HG03520 (cell line): Measurements from ENCODE around the gene TRIM72.
"Not testable (repeated sequence)": the region's sequence is repeated elsewhere in the genome, so short reads cannot be mapped to it uniquely, and the experiment has no call there.

ENCODE experiments used
- ATAC-seq: cut with Tn5 transposase; IDR thresholded peaks from one replicate; pipeline ENCODE4 v1.9.1; 2021; ENCODE audit warnings: mild to moderate bottlenecking, moderate library complexity; ENCODE audit not compliant: unreplicated experiment

TRIM72 gene

DNA sequence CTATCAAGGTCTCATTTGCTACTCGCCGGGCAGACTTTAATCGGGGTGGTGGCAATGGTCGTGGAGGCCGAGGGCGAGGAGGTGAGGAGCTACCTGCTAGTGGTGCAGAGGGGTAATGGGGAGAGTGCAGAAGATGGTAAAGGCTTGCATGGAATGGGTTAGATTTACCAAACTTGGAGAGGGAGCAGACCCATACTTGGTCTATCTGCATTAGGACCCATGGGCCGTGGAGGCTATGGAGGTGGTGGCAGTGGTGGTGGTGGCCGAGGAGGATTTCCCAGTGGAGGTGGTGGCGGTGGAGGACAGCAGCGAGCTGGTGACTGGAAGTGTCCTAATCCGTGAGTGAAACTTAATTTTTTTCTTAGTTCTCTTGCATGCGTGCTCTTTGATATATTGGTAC lies 23.9 kb upstream of the TRIM72 start:
- no peak for ATAC-seq

GRCh38 chr16:31190818-31191444 lies 23.0 kb upstream of the TRIM72 start:
- ATAC-seq, result no peak

DNA sequence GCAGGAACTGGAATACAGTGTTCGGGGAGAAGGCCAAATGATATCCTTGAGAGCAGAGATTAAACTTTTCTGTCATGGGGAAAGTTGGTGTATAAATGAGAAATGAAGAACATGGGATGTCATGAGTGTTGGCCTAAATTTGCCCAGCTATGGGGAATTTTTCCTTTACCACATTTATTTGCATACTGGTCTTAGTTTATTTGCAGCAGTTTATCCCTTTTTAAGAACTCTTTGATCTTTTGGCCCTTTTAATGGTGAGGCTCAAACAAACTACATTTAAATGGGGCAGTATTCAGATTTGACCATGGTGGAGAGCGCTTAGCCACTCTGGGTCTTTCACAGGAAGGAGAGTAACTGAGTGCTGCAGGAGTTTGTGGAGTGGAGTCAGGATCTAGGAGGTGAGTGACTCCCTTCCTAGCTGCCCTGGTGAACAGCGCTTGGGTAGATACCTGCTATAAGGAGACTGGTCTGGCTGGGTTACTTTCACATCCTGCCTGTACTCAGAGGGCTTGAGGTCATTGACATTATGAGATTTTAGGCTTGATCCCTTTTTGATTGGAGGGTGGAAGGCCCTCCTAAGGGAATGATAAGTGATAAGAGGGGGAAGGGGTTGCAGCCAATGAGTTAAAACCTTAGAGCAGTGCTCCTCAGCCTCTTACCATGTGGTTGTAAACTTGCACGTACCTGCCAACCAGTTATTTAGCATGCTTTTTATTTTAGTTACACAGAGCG lies 22.1 kb upstream of the TRIM72 start:
- no peak for ATAC-seq

DNA sequence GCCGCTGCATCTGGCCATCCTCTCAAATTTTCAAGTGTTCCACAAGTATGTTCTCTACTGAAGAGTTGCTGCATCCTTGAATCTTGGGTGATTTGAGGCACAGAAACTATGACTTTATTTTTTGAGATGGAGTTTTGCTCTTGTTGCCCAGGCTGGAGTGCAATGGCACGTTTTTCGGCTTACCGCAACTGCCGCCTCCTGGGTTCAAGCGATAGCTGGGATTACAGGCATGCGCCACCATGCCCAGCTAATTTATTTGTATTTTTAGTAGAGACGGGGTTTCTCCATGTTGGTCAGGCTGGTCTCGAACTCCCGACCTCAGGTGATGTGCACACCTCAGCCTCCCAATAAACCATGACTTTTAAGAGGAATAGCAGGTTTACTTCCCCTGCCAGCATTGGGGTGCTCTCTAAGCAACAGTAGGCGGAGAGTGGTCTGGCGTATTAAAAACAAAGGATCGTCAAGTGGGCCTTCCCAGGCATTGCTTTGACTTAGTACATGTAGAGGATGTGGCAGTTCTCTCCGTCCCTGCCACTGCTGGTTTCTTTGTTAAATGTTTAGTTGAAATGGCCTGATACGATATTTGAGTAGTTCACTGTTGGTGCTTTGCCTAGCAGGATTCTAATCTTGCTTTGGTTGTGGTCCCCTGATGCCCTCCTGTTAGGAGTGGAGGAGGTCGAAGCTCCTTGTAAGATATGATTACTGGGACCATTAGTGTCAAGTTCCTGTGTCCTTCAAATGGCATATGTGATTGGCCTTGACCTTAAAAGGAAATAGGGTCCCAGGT lies 20.9 kb upstream of the TRIM72 start:
- ATAC-seq, result no peak

GRCh38 chr16:31193874-31194273 lies 20.0 kb upstream of the TRIM72 start:
- ATAC-seq, result no peak

- ATAC-seq, result no peak
Observed at GRCh38 chr16:31194898-31195297, 19.0 kb upstream of the TRIM72 start.

GRCh38 chr16:31195861-31196260 lies 18.1 kb upstream of the TRIM72 start:
- not testable (repeated sequence) for ATAC-seq

DNA sequence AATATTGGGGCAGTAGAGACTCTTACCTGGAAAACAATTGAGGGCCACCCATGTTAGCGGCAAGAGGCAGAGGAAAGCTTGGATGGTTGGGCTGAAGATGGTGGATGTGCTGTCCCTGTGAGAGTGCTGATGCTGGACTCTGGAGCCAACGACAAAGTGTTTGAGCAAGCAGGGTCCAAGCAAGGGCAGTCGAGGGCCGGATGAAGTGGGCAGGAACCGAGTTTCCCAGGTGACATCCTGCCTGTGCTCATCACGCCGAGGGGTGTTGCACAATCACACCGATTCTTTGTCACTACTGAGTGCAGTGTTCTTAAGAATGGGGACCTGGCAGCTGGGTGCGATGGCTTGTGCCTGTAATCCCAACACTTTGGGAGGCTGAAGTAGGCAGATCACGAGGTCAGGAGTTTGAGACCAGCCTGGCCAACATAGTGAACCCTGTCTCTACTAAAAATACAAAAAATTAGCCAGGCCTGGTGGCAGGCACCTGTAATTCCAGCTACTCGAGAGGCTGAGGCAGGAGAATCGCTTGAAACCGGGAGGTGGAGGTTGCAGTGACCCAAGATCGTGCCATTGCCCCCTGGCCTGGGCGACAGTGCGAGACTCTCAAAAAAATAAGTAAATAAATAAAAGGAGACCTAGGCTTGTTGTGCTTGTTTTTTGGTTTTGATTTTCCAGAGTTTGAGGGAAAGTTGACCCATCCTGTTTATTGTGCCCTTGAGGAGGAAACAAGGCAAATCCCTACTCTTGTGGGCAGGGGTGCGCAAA lies 17.4 kb upstream of the TRIM72 start:
- ATAC-seq, result no peak

GRCh38 chr16:31198207-31198882 lies 15.6 kb upstream of the TRIM72 start:
- ATAC-seq, result no peak

GRCh38 chr16:31199430-31200041 lies 14.4 kb upstream of the TRIM72 start:
- no peak for ATAC-seq

GRCh38 chr16:31200111-31200510 lies 13.8 kb upstream of the TRIM72 start:
- not testable (repeated sequence) for ATAC-seq

DNA sequence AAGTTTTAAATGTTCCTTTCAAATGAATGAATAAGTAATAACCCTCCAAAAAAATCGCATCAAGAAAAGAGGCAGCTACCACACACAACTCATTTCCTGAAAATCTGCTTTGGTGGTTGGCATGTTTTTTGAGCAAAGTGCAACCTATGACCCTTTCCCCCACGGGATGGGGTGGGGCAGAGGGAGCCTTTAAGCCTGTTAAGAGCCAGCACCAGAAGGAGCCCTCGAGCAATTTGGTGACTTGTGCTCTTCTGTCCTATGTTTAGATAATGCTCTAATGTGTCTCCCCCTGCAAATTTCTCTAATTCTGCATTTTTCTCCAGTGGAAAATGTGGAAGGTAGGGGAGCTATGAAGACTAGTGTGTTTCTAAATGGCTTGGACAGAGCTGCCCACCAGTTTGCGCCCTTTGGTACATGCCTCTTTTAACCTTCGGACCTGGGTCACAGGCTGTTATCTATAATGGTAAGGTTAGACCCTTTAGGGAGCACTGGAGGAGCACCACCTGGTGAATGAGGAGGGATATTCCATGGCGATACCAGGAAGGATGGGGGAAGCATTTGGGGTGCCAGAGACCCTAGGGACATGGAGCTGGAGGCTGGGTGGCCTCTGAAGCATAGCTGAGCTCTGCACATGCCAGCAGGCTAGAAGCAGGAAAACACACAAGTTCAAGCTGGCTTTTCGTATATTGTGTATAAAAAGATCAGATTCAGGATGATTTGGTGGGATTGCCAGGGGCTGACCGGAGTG lies 12.9 kb upstream of the TRIM72 start:
- ATAC-seq, result no peak

GRCh38 chr16:31201582-31202413 lies 12.1 kb upstream of the TRIM72 start:
- no peak for ATAC-seq

DNA sequence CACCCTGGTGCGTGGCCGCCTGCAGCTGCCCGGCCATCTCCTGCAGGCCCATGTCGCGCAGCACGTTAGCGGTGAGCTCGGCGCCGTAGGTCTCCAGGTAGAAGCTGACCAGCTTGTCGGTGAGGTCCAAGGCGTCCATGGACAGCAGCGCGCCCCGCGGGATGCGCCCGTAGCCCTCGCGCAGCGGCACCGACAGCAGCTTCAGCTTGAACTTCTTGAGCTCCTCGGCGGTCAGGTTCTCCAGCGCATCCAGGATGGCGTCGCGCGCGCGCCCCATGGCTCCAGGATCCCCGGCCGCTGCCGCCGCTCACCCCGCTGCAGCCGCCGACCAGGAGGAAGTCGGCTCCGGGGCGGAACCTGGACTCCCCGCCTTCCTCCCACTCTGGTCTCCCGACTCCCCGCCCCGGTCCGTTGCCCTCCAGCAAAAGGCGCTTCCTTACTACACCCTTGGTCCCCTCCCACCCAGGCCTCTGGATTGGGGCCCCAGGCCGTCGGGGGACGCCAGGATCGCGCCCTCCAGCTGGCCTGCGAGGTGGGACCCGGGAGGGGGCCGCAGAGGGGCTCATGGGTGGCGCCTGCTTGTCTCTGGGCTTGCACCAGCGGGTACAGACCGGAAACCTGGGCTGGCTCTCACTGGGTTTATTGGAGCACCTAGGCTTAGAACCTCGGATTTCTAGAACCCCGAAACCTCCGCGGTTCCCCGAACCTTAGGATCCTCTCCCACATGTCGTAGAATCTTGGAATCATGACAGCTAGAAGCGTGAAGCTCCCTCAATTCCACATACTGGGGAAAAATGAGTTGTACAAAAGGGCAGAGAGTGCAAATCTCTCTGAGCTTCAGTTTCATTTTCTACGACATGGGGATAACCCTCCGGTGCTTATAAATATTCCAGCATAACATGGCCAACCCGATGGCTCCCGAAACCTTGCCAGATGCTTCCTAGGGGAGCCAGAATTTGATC lies 11.2 kb upstream of the TRIM72 start, which contains the start of gene PYCARD:
Gene PYCARD (minus strand): TSS at position 347 of the 962 bp plus-strand sequence. CDS start 70 bp downstream, at position 277.
- no peak for ATAC-seq

DNA sequence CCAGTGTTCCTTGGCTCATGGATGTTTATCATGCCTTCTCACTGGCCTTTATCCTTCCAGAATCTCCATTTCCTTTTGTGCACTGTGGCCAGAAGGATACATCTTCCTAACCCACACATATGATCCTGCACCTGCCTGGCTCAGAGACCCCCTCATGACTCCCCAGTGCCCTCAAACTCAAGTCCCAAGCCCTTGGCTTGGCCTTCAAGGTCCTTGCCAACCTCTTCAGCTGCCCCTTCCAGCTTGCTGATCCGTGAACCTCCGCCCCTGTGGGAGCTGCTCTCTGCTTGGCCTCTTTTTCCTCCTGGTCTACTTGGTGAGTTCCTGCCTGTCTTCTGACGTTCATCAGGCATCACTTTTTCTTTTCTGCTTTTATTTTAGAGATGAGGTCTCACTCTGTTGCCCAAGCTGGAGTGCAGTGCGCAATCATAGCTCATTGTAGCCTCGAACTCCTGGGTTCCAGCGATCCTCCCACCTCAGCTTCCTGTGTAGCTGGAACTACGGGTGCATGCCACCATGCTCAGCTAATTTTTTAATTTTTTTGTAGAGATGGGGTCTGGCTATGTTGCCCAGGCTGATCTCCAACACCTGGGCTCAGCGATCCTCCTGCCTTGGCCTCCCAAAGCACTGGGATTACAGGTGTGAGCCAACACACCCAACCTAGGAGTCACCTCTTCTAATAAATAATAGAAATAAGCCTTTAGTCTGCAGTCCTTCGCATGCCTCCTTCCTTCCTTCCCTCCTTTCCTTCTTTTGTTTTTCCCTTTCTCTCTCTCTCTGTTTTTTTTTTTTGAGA lies 8.8 kb upstream of the TRIM72 start:
- no peak for ATAC-seq

DNA sequence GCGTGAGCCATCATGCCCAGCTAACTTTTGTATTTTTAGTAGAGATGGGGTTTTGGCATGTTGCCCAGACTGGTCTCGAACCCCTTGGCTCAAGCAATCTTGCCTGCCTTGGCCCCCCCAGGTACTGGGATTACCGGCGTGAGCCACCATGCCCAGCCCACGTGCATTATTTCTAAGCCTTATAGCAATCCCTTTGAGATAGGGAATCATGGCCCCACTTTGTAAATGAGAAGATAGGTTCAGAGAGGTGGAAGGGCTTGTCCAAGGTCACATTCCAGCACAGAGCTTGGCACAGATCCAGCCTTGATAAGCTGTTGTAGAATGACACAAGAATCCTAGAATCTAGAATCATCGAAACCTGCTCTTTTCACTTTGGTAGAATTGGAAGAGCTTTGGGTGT lies 7.1 kb upstream of the TRIM72 start:
- no peak for ATAC-seq
